ENCODE measurements around the gene PRKAR2A. TPM values are rescaled to one million over a fixed set of nuclear protein-coding genes. Genes with fewer than 3 reads are reported as not detected.

Gene PRKAR2A
- total and polyA plus RNA-seq, 10 of the 15 experiments (the other 5 are each of a cell fraction or from before 2014, with no cell fraction given), result 9.8 to 46.2 (median 13.2) TPM

DNA sequence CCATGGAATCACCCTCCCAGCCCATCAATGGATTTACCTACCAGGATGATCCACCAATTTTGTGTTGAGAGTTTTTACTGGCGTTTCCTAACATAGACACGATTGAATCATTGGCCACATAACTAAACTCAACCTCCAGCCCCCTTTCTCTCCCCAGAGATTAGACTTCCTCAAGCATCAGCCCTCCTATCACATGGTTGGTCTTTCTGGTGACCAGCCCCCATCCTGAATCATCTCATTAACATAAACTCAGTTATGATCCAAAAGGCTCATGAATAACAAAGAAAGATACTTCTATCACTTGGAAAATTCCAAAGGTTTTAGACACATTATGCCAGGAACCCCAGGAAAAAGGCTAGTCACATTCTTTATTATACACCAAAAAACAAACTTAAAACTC lies 21.2 kb downstream of the PRKAR2A start:
- ChIA-PET CTCF (no interaction called here), RAD21 (ENCODE audit: unreplicated experiment) (no interaction called here), POLR2A (no interaction called here), SMC1A (ENCODE audit: uncharacterized antibody, unreplicated experiment) (interaction anchor here (0.7 kb wide), 1 partner anchor 55 kb away, joined by 3 read pairs; no protein-coding TSS in a partner anchor)
- Histone ChIP-seq H3K27ac (ENCODE audit: control insufficient read depth, insufficient read depth) (no peak overlapping the region), H3K27me3 (replicated peaks in 1 of 2; ENCODE audit: control insufficient read depth in 2 of 2, insufficient read depth in 2 of 2, low read length in 1 of 2) (no peaks in the 10 kb centered on the region), H2AFZ (ENCODE audit: control insufficient read depth, low read depth, low read length) (no peak overlapping the region), H3K79me2 (ENCODE audit: control insufficient read depth, insufficient read depth, low read length) (no peaks in the 10 kb centered on the region), H4K20me1 (ENCODE audit: control insufficient read depth, insufficient read depth) (no peaks in the 10 kb centered on the region), H3K4me2 (ENCODE audit: control insufficient read depth, insufficient read depth) (no peak overlapping the region), H3K4me3 (no peak overlapping the region), H3K9ac (ENCODE audit: control insufficient read depth, insufficient read depth, low read length) (no peak overlapping the region), H3K4me1 (ENCODE audit: control insufficient read depth, insufficient read depth, low read length) (no peaks in the 10 kb centered on the region), H3K36me3 (ENCODE audit: control insufficient read depth in 2 of 2, insufficient read depth in 2 of 2, low read length in 1 of 2) (no peaks in the 10 kb centered on the region), H3K9me3 (replicated peaks; ENCODE audit: control insufficient read depth, insufficient read depth, low read length) (no peaks in the 10 kb centered on the region)
- WGBS (ENCODE audit: insufficient coverage, insufficient replicate concordance, low lambda C conversion rate, missing lambda C conversion rate), result 3% methylated on average over 2 of the region's 2 CpGs
- intact Hi-C loops (cut with micrococcal nuclease; ENCODE audit: unreplicated experiment) (no loop called here), in situ Hi-C loops (cut with MboI) (no loop called here)
- no peak for ATAC-seq
- TF ChIP-seq, protein P1, sequence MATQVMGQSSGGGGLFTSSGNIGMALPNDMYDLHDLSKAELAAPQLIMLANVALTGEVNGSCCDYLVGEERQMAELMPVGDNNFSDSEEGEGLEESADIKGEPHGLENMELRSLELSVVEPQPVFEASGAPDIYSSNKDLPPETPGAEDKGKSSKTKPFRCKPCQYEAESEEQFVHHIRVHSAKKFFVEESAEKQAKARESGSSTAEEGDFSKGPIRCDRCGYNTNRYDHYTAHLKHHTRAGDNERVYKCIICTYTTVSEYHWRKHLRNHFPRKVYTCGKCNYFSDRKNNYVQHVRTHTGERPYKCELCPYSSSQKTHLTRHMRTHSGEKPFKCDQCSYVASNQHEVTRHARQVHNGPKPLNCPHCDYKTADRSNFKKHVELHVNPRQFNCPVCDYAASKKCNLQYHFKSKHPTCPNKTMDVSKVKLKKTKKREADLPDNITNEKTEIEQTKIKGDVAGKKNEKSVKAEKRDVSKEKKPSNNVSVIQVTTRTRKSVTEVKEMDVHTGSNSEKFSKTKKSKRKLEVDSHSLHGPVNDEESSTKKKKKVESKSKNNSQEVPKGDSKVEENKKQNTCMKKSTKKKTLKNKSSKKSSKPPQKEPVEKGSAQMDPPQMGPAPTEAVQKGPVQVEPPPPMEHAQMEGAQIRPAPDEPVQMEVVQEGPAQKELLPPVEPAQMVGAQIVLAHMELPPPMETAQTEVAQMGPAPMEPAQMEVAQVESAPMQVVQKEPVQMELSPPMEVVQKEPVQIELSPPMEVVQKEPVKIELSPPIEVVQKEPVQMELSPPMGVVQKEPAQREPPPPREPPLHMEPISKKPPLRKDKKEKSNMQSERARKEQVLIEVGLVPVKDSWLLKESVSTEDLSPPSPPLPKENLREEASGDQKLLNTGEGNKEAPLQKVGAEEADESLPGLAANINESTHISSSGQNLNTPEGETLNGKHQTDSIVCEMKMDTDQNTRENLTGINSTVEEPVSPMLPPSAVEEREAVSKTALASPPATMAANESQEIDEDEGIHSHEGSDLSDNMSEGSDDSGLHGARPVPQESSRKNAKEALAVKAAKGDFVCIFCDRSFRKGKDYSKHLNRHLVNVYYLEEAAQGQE (IDR thresholded peaks at IDR 0.05; ENCODE audit: low read depth, low read length), result no peak
- TF ChIP-seq MYB (IDR thresholded peaks at IDR 0.05; ENCODE audit: borderline replicate concordance, low read depth, low read length) (no peak), RAD21 (IDR thresholded peaks at IDR 0.05; ENCODE audit: insufficient read depth, low read depth, low read length) (no peak), SREBF1 (IDR thresholded peaks at IDR 0.05; ENCODE audit: low read length) (no peak), JUNB (IDR thresholded peaks at IDR 0.05) (no peak)
- DNase-seq (ENCODE audit: low read depth, low spot score), result no peak
- no peak for FAIRE-seq
- BruUV-seq (replicated peaks), result no TSS peak
